ENCODE results near the gene AHCTF1.

AHCTF1 gene

DNA sequence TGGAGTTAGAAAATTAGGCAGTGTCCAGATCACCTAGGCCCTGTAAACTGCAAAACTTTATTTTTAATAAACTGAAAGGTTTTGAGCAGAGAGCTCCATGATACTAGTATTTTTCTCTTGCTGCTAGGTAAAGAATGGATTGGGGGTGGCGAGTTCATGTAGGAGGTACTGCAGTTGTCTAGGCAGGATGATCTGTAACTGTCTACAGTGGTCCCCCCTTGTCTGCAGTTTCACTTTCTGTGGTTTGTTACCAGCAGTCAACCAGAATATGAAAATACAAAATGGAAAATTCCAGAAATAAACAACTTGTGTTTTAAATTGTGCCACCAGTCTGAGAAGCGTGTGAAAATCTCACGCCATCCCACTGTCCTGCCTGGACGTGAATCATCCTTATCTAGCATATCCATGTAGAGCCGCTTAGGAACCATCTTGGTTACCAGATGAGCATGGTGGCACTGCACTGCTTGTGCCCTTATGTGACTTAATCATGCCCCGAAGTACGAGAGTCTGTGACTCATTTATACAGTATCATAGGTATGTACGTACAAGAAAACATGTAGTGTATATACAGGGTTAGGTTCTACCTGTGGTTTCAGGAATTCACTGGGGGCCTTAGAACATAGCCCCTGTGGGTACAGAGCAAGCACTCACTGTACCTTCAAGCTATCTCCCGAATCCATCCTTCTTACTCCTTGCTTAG, 94.2 kb downstream of the AHCTF1 start:
- TF ChIP-seq, protein P1, sequence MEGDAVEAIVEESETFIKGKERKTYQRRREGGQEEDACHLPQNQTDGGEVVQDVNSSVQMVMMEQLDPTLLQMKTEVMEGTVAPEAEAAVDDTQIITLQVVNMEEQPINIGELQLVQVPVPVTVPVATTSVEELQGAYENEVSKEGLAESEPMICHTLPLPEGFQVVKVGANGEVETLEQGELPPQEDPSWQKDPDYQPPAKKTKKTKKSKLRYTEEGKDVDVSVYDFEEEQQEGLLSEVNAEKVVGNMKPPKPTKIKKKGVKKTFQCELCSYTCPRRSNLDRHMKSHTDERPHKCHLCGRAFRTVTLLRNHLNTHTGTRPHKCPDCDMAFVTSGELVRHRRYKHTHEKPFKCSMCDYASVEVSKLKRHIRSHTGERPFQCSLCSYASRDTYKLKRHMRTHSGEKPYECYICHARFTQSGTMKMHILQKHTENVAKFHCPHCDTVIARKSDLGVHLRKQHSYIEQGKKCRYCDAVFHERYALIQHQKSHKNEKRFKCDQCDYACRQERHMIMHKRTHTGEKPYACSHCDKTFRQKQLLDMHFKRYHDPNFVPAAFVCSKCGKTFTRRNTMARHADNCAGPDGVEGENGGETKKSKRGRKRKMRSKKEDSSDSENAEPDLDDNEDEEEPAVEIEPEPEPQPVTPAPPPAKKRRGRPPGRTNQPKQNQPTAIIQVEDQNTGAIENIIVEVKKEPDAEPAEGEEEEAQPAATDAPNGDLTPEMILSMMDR (IDR thresholded peaks at IDR 0.05): no peak

DNA sequence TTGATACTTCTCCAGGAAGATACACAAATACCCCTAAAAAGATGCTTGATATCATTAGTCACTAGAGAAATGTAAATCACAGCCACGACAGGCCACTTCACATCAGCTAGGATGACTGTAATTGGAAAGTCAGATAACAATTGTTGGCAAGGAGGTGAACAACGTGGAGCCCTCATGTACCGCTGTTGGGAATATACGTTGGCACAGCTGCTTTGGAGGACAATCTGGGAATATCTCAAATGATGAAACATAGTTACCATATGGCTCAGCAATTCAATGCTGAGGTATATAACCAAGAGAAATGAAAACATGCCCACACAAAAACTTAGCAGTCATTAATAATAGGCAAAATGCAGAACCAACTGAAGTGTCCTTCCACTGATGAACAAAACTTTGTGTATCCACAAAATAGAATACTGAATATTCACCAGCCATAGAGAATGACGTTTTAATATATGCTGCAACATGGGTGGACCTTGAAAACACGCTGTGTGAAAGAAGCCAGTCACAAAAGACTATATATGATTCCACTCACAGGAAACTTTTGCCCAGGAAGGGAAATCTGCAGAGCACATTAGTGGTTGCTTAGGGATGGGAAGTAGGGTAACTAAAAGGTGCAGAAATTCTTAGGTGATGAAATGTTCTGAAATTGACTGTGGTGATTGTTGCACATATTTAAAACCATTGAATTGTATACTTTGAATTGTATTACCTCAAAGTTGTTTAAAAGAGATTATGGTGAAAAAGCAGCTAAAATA, 95.4 kb downstream of the AHCTF1 start:
- TF ChIP-seq, protein P1 (IDR thresholded peaks at IDR 0.05): no peak

DNA sequence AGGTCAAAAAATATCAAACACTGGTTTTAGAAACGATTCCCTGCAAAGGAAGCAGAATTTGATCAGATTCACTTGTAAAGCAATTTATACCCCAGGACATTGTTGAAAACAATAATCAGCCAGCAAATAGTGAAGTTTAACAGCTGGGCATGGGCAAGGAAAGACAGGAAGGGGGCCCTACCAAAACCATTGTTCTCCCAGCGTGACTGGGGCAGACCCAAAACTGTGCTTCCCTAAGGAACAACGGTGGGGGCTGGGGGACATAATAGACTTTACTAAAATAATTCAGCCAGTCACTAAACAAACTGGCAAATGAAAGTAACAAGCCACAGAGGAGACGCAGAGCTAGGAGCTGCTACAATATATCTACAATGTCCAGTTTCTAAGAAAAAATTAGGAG, 100.2 kb downstream of the AHCTF1 start:
- TF ChIP-seq, protein P1 (IDR thresholded peaks at IDR 0.05): no peak

DNA sequence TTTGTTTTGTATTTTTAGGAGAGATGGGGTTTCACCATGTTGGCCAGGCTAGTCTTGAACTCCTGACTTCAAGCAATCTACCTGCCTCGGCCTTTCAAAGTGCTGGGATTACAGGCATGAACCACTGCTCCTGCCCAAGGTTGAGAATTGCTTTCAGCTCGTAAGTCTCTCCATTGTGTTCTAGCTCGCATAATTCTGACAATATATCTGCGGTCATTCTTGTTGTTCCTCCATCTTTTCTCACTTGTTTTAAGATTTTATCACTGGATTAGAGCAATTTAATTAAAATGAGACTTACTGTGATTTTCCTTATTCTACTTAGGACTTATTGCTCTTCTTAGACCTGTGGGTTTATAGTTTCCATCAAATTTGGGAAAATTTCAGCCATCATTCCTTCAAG, 102.9 kb downstream of the AHCTF1 start:
- TF ChIP-seq, protein P1 (IDR thresholded peaks at IDR 0.05): no peak

DNA sequence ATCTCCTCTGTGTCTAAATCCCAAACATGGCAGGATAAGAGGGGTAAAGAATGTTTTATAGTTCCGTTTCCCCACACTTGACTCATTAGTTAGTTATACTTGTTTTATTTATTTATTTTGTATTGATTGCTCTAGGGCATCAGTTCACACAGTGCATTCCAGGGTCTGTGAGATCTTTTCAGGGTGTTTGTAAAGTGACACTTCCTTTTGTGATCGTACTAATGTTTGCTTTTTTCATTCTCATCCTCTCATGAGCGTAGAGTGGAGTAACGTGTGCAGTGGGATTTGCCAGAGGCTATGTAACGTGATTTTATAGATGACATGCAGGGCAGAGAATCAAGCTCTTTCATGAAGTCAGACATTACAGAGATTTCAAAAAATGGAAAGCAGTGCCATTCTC, 104.4 kb downstream of the AHCTF1 start:
- TF ChIP-seq, protein P1 (IDR thresholded peaks at IDR 0.05): no peak

DNA sequence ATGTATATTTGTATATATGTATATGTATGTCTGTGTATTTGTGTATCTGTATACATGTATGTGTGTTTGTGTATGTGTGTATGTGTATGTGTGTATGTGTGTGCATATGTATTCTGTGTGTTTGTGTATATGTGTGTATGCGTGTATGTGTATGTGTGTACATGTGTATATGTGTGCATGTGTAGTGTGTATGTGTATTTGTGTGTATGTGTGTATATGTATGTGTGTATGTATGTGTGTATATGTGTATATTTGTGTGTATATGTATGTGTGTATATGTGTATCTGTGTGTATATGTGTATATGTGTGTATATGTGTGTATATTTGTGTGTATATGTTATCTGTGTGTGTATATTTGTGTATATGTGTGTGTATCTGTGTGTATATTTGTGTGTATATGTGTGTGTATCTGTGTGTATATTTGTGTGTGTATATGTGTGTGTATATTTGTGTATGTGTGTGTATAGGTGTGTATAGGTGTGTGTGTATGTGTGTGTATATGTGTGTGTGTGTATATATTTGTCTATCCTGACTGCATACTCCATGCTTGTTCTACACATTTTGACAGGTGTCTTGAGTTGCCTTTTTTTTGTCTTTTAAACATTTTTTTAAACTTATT, 106.1 kb downstream of the AHCTF1 start:
- TF ChIP-seq, protein P1 (IDR thresholded peaks at IDR 0.05): no peak

DNA sequence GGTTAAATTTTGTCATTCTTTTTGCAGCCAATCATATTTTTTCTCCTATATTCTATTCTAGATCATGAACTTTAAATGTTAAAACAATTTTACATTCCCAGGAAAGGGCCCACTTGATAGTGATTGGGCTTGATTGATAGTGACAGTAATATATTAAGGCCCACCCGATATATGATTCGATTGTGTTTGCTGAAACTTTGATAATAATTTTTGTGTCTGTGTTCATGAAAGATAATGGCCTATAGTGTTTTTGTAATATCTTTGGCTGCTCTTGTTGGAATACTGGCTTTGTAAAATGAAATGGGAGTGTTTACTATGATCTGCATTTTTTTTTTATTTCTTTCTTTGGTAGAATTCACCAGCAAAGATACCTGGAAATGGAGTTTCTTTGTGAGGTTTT, 107.2 kb downstream of the AHCTF1 start:
- TF ChIP-seq, protein P1 (IDR thresholded peaks at IDR 0.05): no peak

Measured in LNCAP (cell line).